ENCODE results near the gene LBH. TPM values are rescaled to one million over a fixed set of nuclear protein-coding genes. Genes with fewer than 3 reads are reported as not detected.

LBH gene
- total RNA-seq, 1 donor from 2014 or later = 116 TPM

DNA sequence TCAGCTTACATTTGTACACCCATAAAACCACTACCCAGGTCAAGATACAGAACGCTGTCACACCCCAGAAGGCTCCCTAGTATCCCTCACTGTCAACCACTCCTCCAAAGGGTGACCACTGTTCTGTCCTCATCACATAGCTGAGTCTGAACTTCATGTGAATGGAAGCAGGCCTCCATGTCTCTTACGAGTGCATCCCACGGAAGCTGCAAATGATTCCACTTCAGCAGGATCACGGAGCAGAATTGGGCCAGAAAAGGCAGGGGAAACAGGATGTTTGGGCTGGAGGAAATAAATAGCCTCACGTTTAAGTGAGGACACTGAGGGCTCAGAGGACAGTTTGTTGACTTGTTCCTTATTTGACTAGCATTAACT lies 38.4 kb downstream of the LBH start:
- Histone ChIP-seq H3K9me3 (no peaks in the 10 kb centered on the region), H3K4me1 (peaks cover 10 to 30% of the 10 kb centered on the region in 2 donors), H3K27ac (no peak overlapping the region), H3K4me3 (no peak overlapping the region), H3K27me3 (no peaks in the 10 kb centered on the region), H3K36me3 (no peaks in the 10 kb centered on the region)
- intact Hi-C loops (cut with DNase I) = loop anchor here (5.0 kb wide), 3 partner anchors 37 to 93 kb away; partner anchors contain the start of gene LBH
- no peak for DNase-seq (ENCODE audit: low spot score in 2 of 2)
- TF ChIP-seq, protein P1, sequence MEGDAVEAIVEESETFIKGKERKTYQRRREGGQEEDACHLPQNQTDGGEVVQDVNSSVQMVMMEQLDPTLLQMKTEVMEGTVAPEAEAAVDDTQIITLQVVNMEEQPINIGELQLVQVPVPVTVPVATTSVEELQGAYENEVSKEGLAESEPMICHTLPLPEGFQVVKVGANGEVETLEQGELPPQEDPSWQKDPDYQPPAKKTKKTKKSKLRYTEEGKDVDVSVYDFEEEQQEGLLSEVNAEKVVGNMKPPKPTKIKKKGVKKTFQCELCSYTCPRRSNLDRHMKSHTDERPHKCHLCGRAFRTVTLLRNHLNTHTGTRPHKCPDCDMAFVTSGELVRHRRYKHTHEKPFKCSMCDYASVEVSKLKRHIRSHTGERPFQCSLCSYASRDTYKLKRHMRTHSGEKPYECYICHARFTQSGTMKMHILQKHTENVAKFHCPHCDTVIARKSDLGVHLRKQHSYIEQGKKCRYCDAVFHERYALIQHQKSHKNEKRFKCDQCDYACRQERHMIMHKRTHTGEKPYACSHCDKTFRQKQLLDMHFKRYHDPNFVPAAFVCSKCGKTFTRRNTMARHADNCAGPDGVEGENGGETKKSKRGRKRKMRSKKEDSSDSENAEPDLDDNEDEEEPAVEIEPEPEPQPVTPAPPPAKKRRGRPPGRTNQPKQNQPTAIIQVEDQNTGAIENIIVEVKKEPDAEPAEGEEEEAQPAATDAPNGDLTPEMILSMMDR (IDR thresholded peaks at IDR 0.05) = no peak

GRCh38 chr2:30270166-30270565 lies 38.8 kb downstream of the LBH start:
- no peak for DNase-seq (ENCODE audit: low spot score in 2 of 2)
- H3K27me3 ChIP-seq = no peaks in the 10 kb centered on the region
- no peak overlapping the region for H3K27ac ChIP-seq
- H3K9me3 ChIP-seq = no peaks in the 10 kb centered on the region
- no peaks in the 10 kb centered on the region for H3K36me3 ChIP-seq
- H3K4me3 ChIP-seq = no peak overlapping the region
- peaks cover 10 to 32% of the 10 kb centered on the region in 2 donors for H3K4me1 ChIP-seq
- TF ChIP-seq, protein P1 (IDR thresholded peaks at IDR 0.05) = no peak
- intact Hi-C loops (cut with DNase I) = loop anchor here (5.0 kb wide), 3 partner anchors 38 to 92 kb away; partner anchors contain the start of gene LBH

DNA sequence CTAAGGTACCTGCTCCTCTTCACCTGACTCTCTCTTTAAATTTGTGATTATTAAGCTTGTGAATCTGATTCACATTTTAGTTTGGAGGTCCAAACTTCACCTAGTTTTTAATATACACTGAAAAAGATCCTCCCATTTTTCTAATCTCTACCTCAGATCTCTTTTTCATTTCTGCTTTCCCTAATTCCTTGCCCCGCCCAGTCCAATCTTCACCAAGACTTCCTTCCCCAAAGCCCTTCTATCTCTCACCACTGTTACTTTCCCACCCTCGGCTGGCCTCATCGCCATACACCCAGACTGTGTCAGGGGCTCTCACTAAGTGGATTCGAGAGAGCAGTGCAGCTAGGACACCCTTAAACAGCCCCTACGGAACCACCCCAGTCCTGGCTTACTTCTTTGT lies 40.0 kb downstream of the LBH start:
- intact Hi-C loops (cut with DNase I) = loop anchor here (5.0 kb wide), 3 partner anchors 39 to 91 kb away; partner anchors contain the start of gene LBH
- Histone ChIP-seq H3K27ac (no peak overlapping the region), H3K4me3 (no peak overlapping the region), H3K36me3 (no peaks in the 10 kb centered on the region), H3K27me3 (no peaks in the 10 kb centered on the region), H3K4me1 (peaks cover 7 to 30% of the 10 kb centered on the region in 2 donors), H3K9me3 (no peaks in the 10 kb centered on the region)
- no peak for DNase-seq (ENCODE audit: low spot score in 2 of 2)
- TF ChIP-seq, protein P1 (IDR thresholded peaks at IDR 0.05) = no peak

DNA sequence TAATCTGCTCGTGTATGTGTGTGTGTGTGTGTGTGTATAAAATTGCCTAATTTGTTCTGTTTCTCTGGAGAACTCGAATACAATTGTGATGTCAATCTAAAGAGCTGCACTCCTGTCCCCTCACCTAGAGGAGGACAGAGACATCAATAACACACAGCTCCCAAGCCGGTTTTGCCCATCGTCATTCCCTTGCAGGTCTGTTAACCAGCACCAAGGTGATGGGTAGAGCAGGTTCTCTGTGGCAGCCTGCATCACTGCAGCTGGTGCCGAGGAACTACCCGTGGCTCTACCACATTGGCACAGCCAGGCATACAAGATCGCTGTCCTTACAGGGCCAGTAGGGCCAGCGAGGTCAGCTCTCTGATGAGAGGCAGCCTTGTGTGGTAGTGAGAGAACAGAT lies 41.0 kb downstream of the LBH start:
- no peaks in the 10 kb centered on the region for H3K27me3 ChIP-seq
- intact Hi-C loops (cut with DNase I) = loop anchor here (2.0 to 5.0 kb wide), 4 partner anchors 40 to 90 kb away; partner anchors contain the start of gene LBH
- no peak overlapping the region for H3K4me3 ChIP-seq
- no peaks in the 10 kb centered on the region for H3K36me3 ChIP-seq
- TF ChIP-seq, protein P1 (IDR thresholded peaks at IDR 0.05) = no peak
- H3K9me3 ChIP-seq = no peaks in the 10 kb centered on the region
- DNase-seq (ENCODE audit: low spot score in 2 of 2) = no peak
- H3K27ac ChIP-seq = no peak overlapping the region
- H3K4me1 ChIP-seq = peaks cover 5 to 30% of the 10 kb centered on the region in 2 donors

DNA sequence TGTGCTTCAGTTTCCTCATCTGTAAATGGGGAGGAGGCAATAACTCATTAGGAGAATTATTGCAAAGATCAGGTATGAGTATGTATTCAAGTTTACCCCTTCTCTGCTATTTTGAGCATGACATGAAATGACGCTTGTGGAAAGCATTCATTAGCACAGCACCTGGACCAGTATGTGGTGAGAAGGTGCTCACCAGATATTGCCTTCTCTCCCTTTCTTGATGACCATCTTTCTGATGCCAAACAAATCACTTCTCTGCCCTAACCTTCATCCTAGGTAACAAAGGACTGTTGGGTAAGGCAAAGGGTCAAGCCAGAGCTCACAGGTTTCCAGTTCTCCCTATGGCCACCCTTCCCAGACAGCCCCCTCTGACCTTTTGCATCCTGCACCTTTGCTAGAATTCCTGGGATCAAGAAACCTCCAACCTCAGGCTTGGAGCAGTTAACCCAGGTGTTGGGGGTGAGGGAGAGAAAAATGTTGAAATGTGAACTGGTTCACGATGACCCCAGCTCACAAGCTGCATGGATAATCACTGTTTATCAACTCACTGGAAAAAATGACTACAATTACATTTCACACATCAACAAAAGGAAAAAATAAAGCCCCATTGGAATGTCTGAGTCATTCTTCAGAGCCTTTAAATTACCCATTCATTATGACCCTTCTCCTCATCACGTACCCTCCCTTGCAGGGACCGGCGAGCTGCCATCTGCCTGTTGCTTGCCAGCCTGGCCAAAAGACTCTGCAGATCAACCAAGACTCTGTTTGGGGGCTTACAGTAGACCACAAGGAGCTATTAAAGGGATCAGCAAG lies 41.6 kb downstream of the LBH start:
- Histone ChIP-seq H3K4me3 (no peak overlapping the region), H3K9me3 (no peaks in the 10 kb centered on the region), H3K36me3 (no peaks in the 10 kb centered on the region), H3K4me1 (peaks cover 5 to 30% of the 10 kb centered on the region in 2 donors), H3K27me3 (no peaks in the 10 kb centered on the region), H3K27ac (peak overlapping the region; percentile 53 to 70)
- intact Hi-C loops (cut with DNase I) = loop anchor here (2.0 to 5.0 kb wide), 4 partner anchors 41 to 89 kb away; partner anchors contain the start of gene LBH
- DNase-seq (ENCODE audit: low spot score in 2 of 2) = no peak
- TF ChIP-seq, protein P1 (IDR thresholded peaks at IDR 0.05) = no peak

Data from ascending aorta (tissue), 2 donors.